Vagina (tissue), 2 donors: ENCODE results near the gene OR11H6. TPM values are rescaled to one million over a fixed set of nuclear protein-coding genes. Genes with fewer than 3 reads are reported as not detected.
"Not testable (repeated sequence)": the region's sequence is repeated elsewhere in the genome, so short reads cannot be mapped to it uniquely, and the experiment has no call there.

Experiments
- DNase-seq, 2 donors: peaks; one replicate each; pipeline ENCODE4 v3.0.0-alpha.2; 2017; ENCODE audit errors: extremely low spot score in 2 of 2
- H3K27ac ChIP-seq: fragments of 200-600 bp; sonication (generic); one replicate; pipeline ENCODE4 v1.5.1; 2019
- H3K27me3 ChIP-seq: fragments of 200-600 bp; sonication (generic); one replicate; pipeline ENCODE4 v1.5.1; 2019
- H3K36me3 ChIP-seq, 2 donors: fragments of 200-600 bp; sonication (generic); one replicate each; pipeline ENCODE4 v1.5.1; 2017 to 2019
- H3K4me1 ChIP-seq: fragments of 200-600 bp; sonication (generic); one replicate; pipeline ENCODE4 v1.5.1; 2019
- H3K4me3 ChIP-seq, 2 donors: fragments of 200-600 bp; sonication (generic); 1 replicate in 1 of 2; 2 replicates in 1 of 2; pipeline ENCODE4 v1.5.1; 2016 to 2019
- H3K9me3 ChIP-seq: fragments of 200-600 bp; sonication (generic); one replicate; pipeline ENCODE4 v1.5.1; 2019
- CTCF ChIP-seq, 3 experiments: fragments of 450-650 bp in 2 of 3; fragments of 200-600 bp in 1 of 3; sonication (generic) in 1 of 3; IDR thresholded peaks; one replicate each; pipeline ENCODE4 v1.5.1; 2017 to 2019; ENCODE audit warnings: antibody characterized with exemption in 3 of 3, mild to moderate bottlenecking in 2 of 3, moderate library complexity in 2 of 3
- POLR2A ChIP-seq, 2 donors: fragments of 450-650 bp; IDR thresholded peaks; one replicate each; pipeline ENCODE4 v1.6.1; 2017; ENCODE audit warnings: antibody characterized with exemption in 2 of 2, mild to moderate bottlenecking in 2 of 2, moderate library complexity in 2 of 2
- POLR2AphosphoS5 ChIP-seq, 2 donors: sonication (generic); formaldehyde crosslinking; IDR thresholded peaks; one replicate each; pipeline ENCODE4 v1.9.0; 2017; ENCODE audit warnings: antibody characterized with exemption in 2 of 2, mild to moderate bottlenecking in 2 of 2, low read depth in 1 of 2; ENCODE audit not compliant: insufficient read depth in 1 of 2
- intact Hi-C: fragments of 100-400 bp; cut with DNase I; formaldehyde crosslinking; loops from one replicate; pipeline ENCODE4 v1.15.1; 2023
- total RNA-seq: library from RNA; depleted of rRNA; stranded (reverse); fragments of >200 nt; gene quantifications from one replicate; pipeline ENCODE4 v1.2.3, GENCODE V29; 2016

OR11H6 gene
- total RNA-seq, 1 donor from 2014 or later: not detected

- no peaks in the 10 kb centered on the region for H3K9me3 ChIP-seq
- H3K4me3 ChIP-seq: no peak overlapping the region
- no peaks in the 10 kb centered on the region for H3K27me3 ChIP-seq
- H3K27ac ChIP-seq: no peak overlapping the region
- no peak for TF ChIP-seq CTCF (IDR thresholded peaks at IDR 0.05)
- no peak for TF ChIP-seq POLR2AphosphoS5 (IDR thresholded peaks at IDR 0.05; ENCODE audit: insufficient read depth in 1 of 2, low read depth in 1 of 2)
- TF ChIP-seq POLR2A (IDR thresholded peaks at IDR 0.05): no peak
- H3K36me3 ChIP-seq: no peaks in the 10 kb centered on the region
- intact Hi-C loops: no loop called here
- no peaks in the 10 kb centered on the region for H3K4me1 ChIP-seq
- DNase-seq: no peak
Observed at GRCh38 chr14:20180486-20180885, 43.0 kb upstream of the OR11H6 start.

- H3K4me3 ChIP-seq: no peak overlapping the region
- H3K36me3 ChIP-seq: no peaks in the 10 kb centered on the region
- DNase-seq: no peak
- no peaks in the 10 kb centered on the region for H3K27me3 ChIP-seq
- no peak overlapping the region for H3K27ac ChIP-seq
- H3K9me3 ChIP-seq: no peaks in the 10 kb centered on the region
- intact Hi-C loops: no loop called here
- H3K4me1 ChIP-seq: no peaks in the 10 kb centered on the region
- TF ChIP-seq CTCF (IDR thresholded peaks at IDR 0.05): no peak
- no peak for TF ChIP-seq POLR2AphosphoS5 (IDR thresholded peaks at IDR 0.05; ENCODE audit: insufficient read depth in 1 of 2, low read depth in 1 of 2)
- TF ChIP-seq POLR2A (IDR thresholded peaks at IDR 0.05): no peak
Observed at GRCh38 chr14:20184181-20184580, 39.3 kb upstream of the OR11H6 start.

- H3K9me3 ChIP-seq: no peaks in the 10 kb centered on the region
- no peaks in the 10 kb centered on the region for H3K4me1 ChIP-seq
- H3K36me3 ChIP-seq: no peaks in the 10 kb centered on the region
- TF ChIP-seq POLR2AphosphoS5 (IDR thresholded peaks at IDR 0.05; ENCODE audit: insufficient read depth in 1 of 2, low read depth in 1 of 2) (no peak), CTCF (IDR thresholded peaks at IDR 0.05) (no peak), POLR2A (IDR thresholded peaks at IDR 0.05) (no peak)
- DNase-seq: no peak
- intact Hi-C loops: no loop called here
- no peaks in the 10 kb centered on the region for H3K27me3 ChIP-seq
- H3K27ac ChIP-seq: no peak within 1 kb of the TSS
- H3K4me3 ChIP-seq: no peak within 1 kb of the TSS
Observed at GRCh38 chr14:20190596-20190995, 32.9 kb upstream of the OR11H6 start, which contains the start of gene OR11G2. TSS of gene OR11G2 (plus strand) at chr14:20190896. CDS start at chr14:20197438, 6,542 bp downstream.

GRCh38 chr14:20191396-20191795 is 32.1 kb upstream of the OR11H6 start:
- intact Hi-C loops: no loop called here
- no peak overlapping the region for H3K27ac ChIP-seq
- TF ChIP-seq POLR2AphosphoS5 (IDR thresholded peaks at IDR 0.05; ENCODE audit: insufficient read depth in 1 of 2, low read depth in 1 of 2) (no peak), POLR2A (IDR thresholded peaks at IDR 0.05) (no peak), CTCF (IDR thresholded peaks at IDR 0.05) (no peak)

GRCh38 chr14:20194101-20194500 is 29.4 kb upstream of the OR11H6 start:
- H3K4me3 ChIP-seq: no peak overlapping the region
- H3K27me3 ChIP-seq: no peaks in the 10 kb centered on the region
- no peaks in the 10 kb centered on the region for H3K36me3 ChIP-seq
- no peak for DNase-seq
- H3K9me3 ChIP-seq: no peaks in the 10 kb centered on the region
- no peak overlapping the region for H3K27ac ChIP-seq
- no peaks in the 10 kb centered on the region for H3K4me1 ChIP-seq
- TF ChIP-seq CTCF (IDR thresholded peaks at IDR 0.05): no peak
- TF ChIP-seq POLR2AphosphoS5 (IDR thresholded peaks at IDR 0.05; ENCODE audit: insufficient read depth in 1 of 2, low read depth in 1 of 2): no peak
- no peak for TF ChIP-seq POLR2A (IDR thresholded peaks at IDR 0.05)
- intact Hi-C loops: no loop called here

More at GRCh38 chr14:20191396-20191795, 32.1 kb upstream of the OR11H6 start:
- DNase-seq: no peak
- H3K4me3 ChIP-seq: no peak overlapping the region
- H3K27me3 ChIP-seq: no peaks in the 10 kb centered on the region
- H3K36me3 ChIP-seq: no peaks in the 10 kb centered on the region
- H3K4me1 ChIP-seq: no peaks in the 10 kb centered on the region
- H3K9me3 ChIP-seq: no peaks in the 10 kb centered on the region

GRCh38 chr14:20195170-20195569 is 28.3 kb upstream of the OR11H6 start:
- H3K9me3 ChIP-seq, H3K27ac ChIP-seq, DNase-seq, H3K4me3 ChIP-seq, H3K36me3 ChIP-seq, intact Hi-C loops, H3K4me1 ChIP-seq, H3K27me3 ChIP-seq: not testable (repeated sequence)
